ENCODE data around the gene PRMT6.
"Not testable (repeated sequence)": the region's sequence is repeated elsewhere in the genome, so short reads cannot be mapped to it uniquely, and the experiment has no call there.

Gene PRMT6

DNA sequence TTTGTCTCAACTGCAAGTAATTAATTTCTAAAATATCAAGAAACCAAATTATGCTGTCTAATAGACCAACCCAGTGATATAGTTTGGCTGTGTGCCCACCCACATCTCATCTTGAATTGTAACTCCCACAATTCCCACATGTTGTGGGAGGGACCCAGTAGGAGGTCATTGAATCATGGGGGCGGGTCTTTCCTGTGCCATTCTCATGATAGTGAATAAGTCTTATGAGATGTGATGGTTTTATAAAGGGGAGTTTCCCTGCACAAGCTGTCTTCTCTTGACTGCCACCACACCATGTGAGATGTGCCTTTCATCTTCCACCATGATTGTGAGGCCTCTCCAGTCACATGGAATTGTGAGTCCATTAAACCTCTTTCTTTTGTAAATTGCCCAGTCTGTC, 36.9 kb downstream of the PRMT6 start:
- H3K9me3 ChIP-seq (ENCODE audit: control insufficient read depth in 1 of 2, low read length in 2 of 2); H3K27ac ChIP-seq (ENCODE audit: low read depth, low read length); H3K36me3 ChIP-seq (ENCODE audit: control insufficient read depth in 1 of 2, insufficient read depth in 2 of 2, low read length in 2 of 2); H3K4me1 ChIP-seq (ENCODE audit: control insufficient read depth in 1 of 2, insufficient read depth in 2 of 2, low read length in 2 of 2); H3K27me3 ChIP-seq (ENCODE audit: control insufficient read depth in 1 of 2, insufficient read depth in 2 of 2, low read length in 2 of 2); H3K9ac ChIP-seq (ENCODE audit: low read depth in 1 of 2, low read length in 2 of 2); H3K4me3 ChIP-seq (ENCODE audit: low read depth in 1 of 2, low read length in 2 of 2): not testable (repeated sequence)

DNA sequence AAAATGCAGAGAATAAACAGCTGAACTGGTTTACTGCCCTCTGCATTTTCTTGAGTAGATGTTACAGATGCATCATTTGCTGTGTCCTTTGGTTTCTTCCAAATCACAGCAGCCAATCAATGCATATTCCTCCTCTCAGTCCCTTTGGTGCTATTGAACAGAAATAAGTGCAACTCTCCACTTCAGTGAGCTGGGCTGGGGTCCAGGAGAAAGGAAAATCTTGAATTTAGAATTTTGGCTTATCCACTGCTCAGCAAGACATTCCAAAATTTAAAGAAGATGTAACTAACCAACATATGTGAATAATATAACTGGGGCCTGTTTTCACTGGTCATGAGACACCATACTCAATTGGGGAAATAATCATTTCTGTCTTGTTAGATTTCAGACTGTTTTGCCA, 39.2 kb downstream of the PRMT6 start:
- H3K27ac ChIP-seq (ENCODE audit: low read depth, low read length) = no peak overlapping the region
- no peaks in the 10 kb centered on the region for H3K9me3 ChIP-seq (ENCODE audit: control insufficient read depth in 1 of 2, low read length in 2 of 2)
- no peaks in the 10 kb centered on the region for H3K4me1 ChIP-seq (ENCODE audit: control insufficient read depth in 1 of 2, insufficient read depth in 2 of 2, low read length in 2 of 2)
- no peak overlapping the region for H3K4me3 ChIP-seq (ENCODE audit: low read depth in 1 of 2, low read length in 2 of 2)
- no peaks in the 10 kb centered on the region for H3K27me3 ChIP-seq (ENCODE audit: control insufficient read depth in 1 of 2, insufficient read depth in 2 of 2, low read length in 2 of 2)
- H3K36me3 ChIP-seq (ENCODE audit: control insufficient read depth in 1 of 2, insufficient read depth in 2 of 2, low read length in 2 of 2) = no peaks in the 10 kb centered on the region
- no peak overlapping the region for H3K9ac ChIP-seq (ENCODE audit: low read depth in 1 of 2, low read length in 2 of 2)

DNA sequence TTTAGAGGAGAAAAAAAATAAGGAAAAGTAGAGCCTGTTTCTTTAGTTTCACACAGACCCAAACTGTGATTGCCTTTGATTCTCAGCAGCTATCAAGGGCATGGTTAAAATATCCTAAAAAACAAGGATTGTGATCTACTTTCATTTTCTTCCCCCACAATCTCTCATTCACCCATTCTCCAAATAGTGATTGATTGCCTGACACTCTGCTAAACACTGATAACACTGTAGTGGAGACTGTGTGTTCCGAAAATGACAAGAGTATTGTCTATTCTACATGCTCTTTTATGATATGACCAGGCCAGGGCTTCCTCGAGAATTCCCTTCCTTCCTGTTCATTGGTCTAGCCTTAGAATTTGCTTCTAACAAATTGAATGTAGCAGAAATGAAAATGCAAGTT, 40.2 kb downstream of the PRMT6 start:
- H3K4me1 ChIP-seq (ENCODE audit: control insufficient read depth in 1 of 2, insufficient read depth in 2 of 2, low read length in 2 of 2) = no peaks in the 10 kb centered on the region
- no peaks in the 10 kb centered on the region for H3K36me3 ChIP-seq (ENCODE audit: control insufficient read depth in 1 of 2, insufficient read depth in 2 of 2, low read length in 2 of 2)
- no peak overlapping the region for H3K4me3 ChIP-seq (ENCODE audit: low read depth in 1 of 2, low read length in 2 of 2)
- no peak overlapping the region for H3K27ac ChIP-seq (ENCODE audit: low read depth, low read length)
- no peak overlapping the region for H3K9ac ChIP-seq (ENCODE audit: low read depth in 1 of 2, low read length in 2 of 2)
- no peaks in the 10 kb centered on the region for H3K9me3 ChIP-seq (ENCODE audit: control insufficient read depth in 1 of 2, low read length in 2 of 2)
- no peaks in the 10 kb centered on the region for H3K27me3 ChIP-seq (ENCODE audit: control insufficient read depth in 1 of 2, insufficient read depth in 2 of 2, low read length in 2 of 2)

DNA sequence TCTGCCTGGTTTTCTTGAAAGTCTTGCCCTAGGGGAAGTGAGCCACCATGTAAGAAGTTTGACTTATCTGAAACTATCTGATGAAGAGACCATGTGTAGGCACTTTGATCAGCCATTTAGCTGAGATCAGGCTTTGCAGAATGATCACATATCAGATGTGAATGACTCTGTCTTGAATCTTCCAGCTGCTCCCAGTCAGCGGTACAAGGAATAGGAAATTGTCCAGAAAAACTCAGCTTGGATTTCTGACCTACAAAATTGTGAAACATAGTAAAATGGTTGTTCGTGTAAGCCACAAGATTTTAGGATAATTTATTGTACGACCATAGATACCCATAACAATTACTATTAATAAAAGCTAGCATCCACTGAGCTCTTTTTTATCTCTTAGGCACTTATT, 42.5 kb downstream of the PRMT6 start:
- no peak overlapping the region for H3K27ac ChIP-seq (ENCODE audit: low read depth, low read length)
- H3K9me3 ChIP-seq (ENCODE audit: control insufficient read depth in 1 of 2, low read length in 2 of 2) = no peaks in the 10 kb centered on the region
- H3K4me1 ChIP-seq (ENCODE audit: control insufficient read depth in 1 of 2, insufficient read depth in 2 of 2, low read length in 2 of 2) = no peaks in the 10 kb centered on the region
- no peak overlapping the region for H3K4me3 ChIP-seq (ENCODE audit: low read depth in 1 of 2, low read length in 2 of 2)
- no peak overlapping the region for H3K9ac ChIP-seq (ENCODE audit: low read depth in 1 of 2, low read length in 2 of 2)
- H3K36me3 ChIP-seq (ENCODE audit: control insufficient read depth in 1 of 2, insufficient read depth in 2 of 2, low read length in 2 of 2) = no peaks in the 10 kb centered on the region
- no peaks in the 10 kb centered on the region for H3K27me3 ChIP-seq (ENCODE audit: control insufficient read depth in 1 of 2, insufficient read depth in 2 of 2, low read length in 2 of 2)

DNA sequence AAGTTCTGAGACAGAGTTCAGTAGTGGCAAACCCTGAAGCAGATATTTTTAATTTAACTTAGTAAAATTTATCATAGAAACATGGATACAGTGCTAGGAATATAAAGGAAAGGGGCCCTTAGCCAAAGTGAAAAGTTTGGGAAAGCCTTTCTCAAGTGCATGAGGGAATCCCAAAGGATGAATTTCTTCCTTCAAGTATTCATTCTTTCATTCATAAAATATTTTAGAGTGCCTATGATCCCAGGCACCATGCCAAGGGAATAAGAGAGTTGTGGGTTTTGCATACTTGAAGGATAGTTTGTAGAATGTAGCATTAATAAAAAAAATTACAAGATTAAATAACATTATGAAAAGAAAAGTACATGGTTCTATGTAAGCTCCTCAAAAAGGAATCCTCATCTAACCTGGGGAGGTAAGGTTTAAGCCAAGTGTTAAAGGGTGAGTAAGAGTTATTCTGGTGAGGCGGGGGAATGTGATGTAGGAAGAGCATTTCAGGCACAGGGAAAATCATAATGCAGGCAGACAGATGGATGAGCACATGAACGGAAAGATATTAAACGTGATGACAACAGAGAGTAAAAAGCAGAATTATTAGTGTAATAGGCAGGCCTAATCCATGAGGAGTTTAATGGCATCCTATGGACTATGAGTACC, 44.0 kb downstream of the PRMT6 start:
- Histone ChIP-seq H3K36me3 (ENCODE audit: control insufficient read depth in 1 of 2, insufficient read depth in 2 of 2, low read length in 2 of 2) (no peaks in the 10 kb centered on the region), H3K27me3 (ENCODE audit: control insufficient read depth in 1 of 2, insufficient read depth in 2 of 2, low read length in 2 of 2) (no peaks in the 10 kb centered on the region), H3K9me3 (ENCODE audit: control insufficient read depth in 1 of 2, low read length in 2 of 2) (no peaks in the 10 kb centered on the region), H3K4me1 (ENCODE audit: control insufficient read depth in 1 of 2, insufficient read depth in 2 of 2, low read length in 2 of 2) (no peaks in the 10 kb centered on the region), H3K27ac (ENCODE audit: low read depth, low read length) (no peak overlapping the region), H3K9ac (ENCODE audit: low read depth in 1 of 2, low read length in 2 of 2) (no peak overlapping the region), H3K4me3 (ENCODE audit: low read depth in 1 of 2, low read length in 2 of 2) (no peak overlapping the region)

DNA sequence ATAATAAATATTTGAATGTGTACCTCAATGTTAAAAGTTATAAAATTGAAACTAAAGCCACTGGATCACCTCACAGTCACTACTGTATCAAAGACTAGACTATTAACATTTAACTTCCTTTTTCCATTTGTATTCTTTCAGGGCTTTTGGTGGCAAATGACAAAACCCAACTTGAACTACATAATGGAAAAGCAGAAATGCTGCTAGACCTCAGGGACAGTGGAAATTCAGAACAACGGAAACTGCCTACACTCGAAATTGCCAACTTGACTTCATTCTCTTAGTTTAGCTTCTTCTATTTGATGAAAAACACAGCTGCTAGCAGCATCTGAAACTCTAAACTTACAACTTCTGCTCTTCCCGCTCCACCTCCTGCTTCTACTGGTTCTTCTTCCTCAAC, 49.4 kb downstream of the PRMT6 start:
- Histone ChIP-seq H3K9me3 (ENCODE audit: control insufficient read depth in 1 of 2, low read length in 2 of 2) (no peaks in the 10 kb centered on the region), H3K36me3 (ENCODE audit: control insufficient read depth in 1 of 2, insufficient read depth in 2 of 2, low read length in 2 of 2) (no peaks in the 10 kb centered on the region), H3K4me3 (ENCODE audit: low read depth in 1 of 2, low read length in 2 of 2) (no peak overlapping the region), H3K4me1 (ENCODE audit: control insufficient read depth in 1 of 2, insufficient read depth in 2 of 2, low read length in 2 of 2) (no peaks in the 10 kb centered on the region), H3K27me3 (ENCODE audit: control insufficient read depth in 1 of 2, insufficient read depth in 2 of 2, low read length in 2 of 2) (no peaks in the 10 kb centered on the region), H3K9ac (ENCODE audit: low read depth in 1 of 2, low read length in 2 of 2) (no peak overlapping the region), H3K27ac (ENCODE audit: low read depth, low read length) (no peak overlapping the region)
